PC-3 (cell line): ENCODE data around the gene SEMA4B. TPM values are rescaled to one million over a fixed set of nuclear protein-coding genes. Genes with fewer than 3 reads are reported as not detected.

Experiments used
- ATAC-seq: fragments of 200-7000 bp; cut with Tn5 transposase; 2 replicates; pipeline ENCODE4 v1.9.1; 2020; ENCODE audit warnings: mild to moderate bottlenecking, moderate library complexity
- BruUV-seq: library from RNA; stranded (reverse); fragments of 400-500 nt; replicated peaks from 2 replicates; lab custom pipeline; 2021; lab: Mats Ljungman, UMichigan
- CTCF ChIA-PET: fragments of 300-600 bp; sonication (Branson Sonifier 250); formaldehyde crosslinking; loops from one replicate; lab custom pipeline; 2022; ENCODE audit warnings: antibody characterized with exemption; lab: Charles Lee
- POLR2A ChIA-PET: fragments of 300-600 bp; sonication (Branson Sonifier 250); formaldehyde crosslinking; loops from one replicate; lab custom pipeline; 2022; ENCODE audit warnings: antibody characterized with exemption; ENCODE audit not compliant: unreplicated experiment; lab: Charles Lee
- DNase-seq: peaks from one replicate; pipeline ENCODE4 v3.0.0-alpha.2; 2015
- H2AFZ ChIP-seq: fragments of 300-600 bp; sonication (generic); 2 replicates; pipeline ENCODE4 v1.6.0; 2016; ENCODE audit warnings: antibody characterized with exemption, low read length
- H3F3A ChIP-seq: fragments of 300-600 bp; sonication (generic); one replicate; pipeline ENCODE4 v1.6.0; 2017; ENCODE audit warnings: antibody characterized with exemption, low read length, control low read depth, mild to moderate bottlenecking; ENCODE audit not compliant: unreplicated experiment
- H3K27ac ChIP-seq: fragments of 300-600 bp; sonication (generic); 2 replicates; pipeline ENCODE4 v1.5.1; 2016; ENCODE audit warnings: mild to moderate bottlenecking, low read length
- H3K27me3 ChIP-seq: fragments of 300-600 bp; sonication (generic); 2 replicates; pipeline ENCODE4 v1.6.1; 2016; ENCODE audit warnings: low read length, mixed read lengths
- H3K36me3 ChIP-seq: fragments of 300-600 bp; sonication (generic); 2 replicates; pipeline ENCODE4 v1.6.1; 2016; ENCODE audit warnings: low read depth, mixed run types, low read length, mixed read lengths
- H3K4me1 ChIP-seq: fragments of 300-600 bp; sonication (generic); 2 replicates; pipeline ENCODE4 v1.5.1; 2016; ENCODE audit warnings: low read length; ENCODE audit not compliant: insufficient read depth
- H3K4me2 ChIP-seq: fragments of 300-600 bp; sonication (generic); 2 replicates; pipeline ENCODE4 v1.6.0; 2016; ENCODE audit warnings: low read length
- H3K4me3 ChIP-seq: fragments of 300-600 bp; sonication (generic); 2 replicates; pipeline ENCODE4 v1.5.1; 2016; ENCODE audit warnings: mild to moderate bottlenecking, low read length, mixed read lengths
- H3K79me2 ChIP-seq: fragments of 300-600 bp; sonication (generic); 2 replicates; pipeline ENCODE4 v1.6.1; 2017; ENCODE audit warnings: low read length, mixed read lengths
- H3K9ac ChIP-seq: fragments of 300-600 bp; sonication (generic); 2 replicates; pipeline ENCODE4 v1.6.0; 2016; ENCODE audit warnings: mild to moderate bottlenecking, low read length
- H3K9me2 ChIP-seq: fragments of 300-600 bp; sonication (generic); replicated peaks from 2 replicates; pipeline ENCODE4 v1.6.1; 2016; ENCODE audit warnings: mixed run types, low read length, mixed read lengths
- H3K9me3 ChIP-seq: fragments of 300-600 bp; sonication (generic); 2 replicates; pipeline ENCODE4 v1.6.1; 2016; ENCODE audit warnings: low read length, mixed read lengths
- H4K20me1 ChIP-seq: fragments of 300-600 bp; sonication (generic); 2 replicates; pipeline ENCODE4 v1.6.1; 2016; ENCODE audit warnings: low read length, mixed read lengths
- CTCF ChIP-seq: fragments of 300-600 bp; sonication (generic); conservative IDR thresholded peaks from 2 replicates; pipeline ENCODE4 v1.5.1; 2017; ENCODE audit warnings: antibody characterized with exemption, low read depth, mild to moderate bottlenecking, low read length
- EZH2 ChIP-seq: fragments of 300-600 bp; sonication (generic); IDR thresholded peaks from one replicate; pipeline ENCODE4 v1.6.1; 2017; ENCODE audit warnings: antibody characterized with exemption, mild to moderate bottlenecking, low read length; ENCODE audit not compliant: unreplicated experiment
- EZH2phosphoT487 ChIP-seq: fragments of 300-600 bp; sonication (generic); IDR thresholded peaks from 2 replicates; pipeline ENCODE4 v1.6.1; 2018; ENCODE audit warnings: mild to moderate bottlenecking, antibody characterized with exemption, low read length, borderline replicate concordance
- intact Hi-C: fragments of 100-400 bp; cut with micrococcal nuclease; formaldehyde crosslinking; loops from 2 replicates; pipeline ENCODE4 v1.9.0; 2023
- total RNA-seq: library from RNA; depleted of rRNA; stranded (reverse); fragments of >200 nt; gene quantifications from 2 replicates; pipeline ENCODE4 v1.2.3, GENCODE V29; 2014

Gene SEMA4B
- total RNA-seq, 1 experiment from 2014 or later, result 114 TPM

DNA sequence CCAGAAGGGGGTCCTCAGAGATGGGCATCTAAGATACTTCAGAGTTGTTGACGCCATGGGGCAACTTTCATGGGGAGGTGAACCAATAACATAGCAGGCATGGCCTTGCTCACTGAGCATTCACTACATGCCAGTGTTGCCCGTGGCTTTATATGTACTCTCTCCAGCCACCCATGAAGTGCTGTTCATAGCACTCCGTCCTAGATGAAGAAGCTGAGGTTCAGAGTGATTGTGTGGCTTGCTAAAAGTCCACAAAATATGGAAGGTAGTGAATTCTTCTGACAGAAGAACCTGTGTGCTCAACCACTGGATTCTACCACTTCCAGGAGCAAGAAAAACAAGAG lies 9.8 kb upstream of the SEMA4B start:
- POLR2A ChIA-PET, result no interaction called here
- no peaks in the 10 kb centered on the region for H3K27me3 ChIP-seq
- H3K36me3 ChIP-seq, result no peaks in the 10 kb centered on the region
- no peak overlapping the region for H3K9ac ChIP-seq
- no peaks in the 10 kb centered on the region for H3K79me2 ChIP-seq
- no TSS peak for BruUV-seq
- CTCF ChIA-PET, result no interaction called here
- no peak overlapping the region for H2AFZ ChIP-seq
- H3K9me2 ChIP-seq, result no peaks in the 10 kb centered on the region
- H3K9me3 ChIP-seq, result no peaks in the 10 kb centered on the region
- DNase-seq, result no peak
- TF ChIP-seq CTCF (no peak), EZH2 (no peak), EZH2phosphoT487 (no peak)
- H3F3A ChIP-seq, result no peaks in the 10 kb centered on the region
- intact Hi-C loops, result no loop called here
- no peak overlapping the region for H3K4me2 ChIP-seq
- H4K20me1 ChIP-seq, result no peaks in the 10 kb centered on the region
- H3K4me3 ChIP-seq, result no peak overlapping the region
- H3K27ac ChIP-seq, result no peak overlapping the region
- no peak for ATAC-seq
- peaks cover 7% of the 10 kb centered on the region for H3K4me1 ChIP-seq

GRCh38 chr15:90191794-90192509 lies 9.2 kb upstream of the SEMA4B start:
- no peak overlapping the region for H2AFZ ChIP-seq
- no peaks in the 10 kb centered on the region for H3K79me2 ChIP-seq
- no peak overlapping the region for H3K27ac ChIP-seq
- peaks cover 7% of the 10 kb centered on the region for H3K4me1 ChIP-seq
- no peaks in the 10 kb centered on the region for H4K20me1 ChIP-seq
- no peaks in the 10 kb centered on the region for H3K9me2 ChIP-seq
- ATAC-seq (0 out of 2 replicates have a peak, but pooled peaks have one; percentile 27), DNase-seq (no peak)
- H3K9me3 ChIP-seq, result no peaks in the 10 kb centered on the region
- no TSS peak for BruUV-seq
- H3K4me2 ChIP-seq, result no peak overlapping the region
- no peak overlapping the region for H3K4me3 ChIP-seq
- intact Hi-C loops, result no loop called here
- TF ChIP-seq EZH2, result no peak
- TF ChIP-seq EZH2phosphoT487, result no peak
- TF ChIP-seq CTCF, result no peak
- ChIA-PET CTCF (interaction anchor here (0.6 kb wide), 2 partner anchors 7 to 518 kb away, joined by 3 to 5 read pairs; no protein-coding TSS in a partner anchor), POLR2A (no interaction called here)
- no peaks in the 10 kb centered on the region for H3K27me3 ChIP-seq
- H3K36me3 ChIP-seq, result no peaks in the 10 kb centered on the region
- no peaks in the 10 kb centered on the region for H3F3A ChIP-seq
- no peak overlapping the region for H3K9ac ChIP-seq
